PC-3 (cell line): ENCODE data around the gene MDM1. TPM values are rescaled to one million over a fixed set of nuclear protein-coding genes. Genes with fewer than 3 reads are reported as not detected.

Source experiments
- ATAC-seq: fragments of 200-7000 bp; cut with Tn5 transposase; 2 replicates; pipeline ENCODE4 v1.9.1; 2020; ENCODE audit warnings: mild to moderate bottlenecking, moderate library complexity
- BruUV-seq: library from RNA; stranded (reverse); fragments of 400-500 nt; replicated peaks from 2 replicates; lab custom pipeline; 2021; lab: Mats Ljungman, UMichigan
- CTCF ChIA-PET: fragments of 300-600 bp; sonication (Branson Sonifier 250); formaldehyde crosslinking; loops from one replicate; lab custom pipeline; 2022; ENCODE audit warnings: antibody characterized with exemption; lab: Charles Lee
- POLR2A ChIA-PET: fragments of 300-600 bp; sonication (Branson Sonifier 250); formaldehyde crosslinking; loops from one replicate; lab custom pipeline; 2022; ENCODE audit warnings: antibody characterized with exemption; ENCODE audit not compliant: unreplicated experiment; lab: Charles Lee
- DNase-seq: peaks from one replicate; pipeline ENCODE4 v3.0.0-alpha.2; 2015
- H2AFZ ChIP-seq: fragments of 300-600 bp; sonication (generic); 2 replicates; pipeline ENCODE4 v1.6.0; 2016; ENCODE audit warnings: antibody characterized with exemption, low read length
- H3F3A ChIP-seq: fragments of 300-600 bp; sonication (generic); one replicate; pipeline ENCODE4 v1.6.0; 2017; ENCODE audit warnings: antibody characterized with exemption, low read length, control low read depth, mild to moderate bottlenecking; ENCODE audit not compliant: unreplicated experiment
- H3K27ac ChIP-seq: fragments of 300-600 bp; sonication (generic); 2 replicates; pipeline ENCODE4 v1.5.1; 2016; ENCODE audit warnings: mild to moderate bottlenecking, low read length
- H3K27me3 ChIP-seq: fragments of 300-600 bp; sonication (generic); 2 replicates; pipeline ENCODE4 v1.6.1; 2016; ENCODE audit warnings: low read length, mixed read lengths
- H3K36me3 ChIP-seq: fragments of 300-600 bp; sonication (generic); 2 replicates; pipeline ENCODE4 v1.6.1; 2016; ENCODE audit warnings: low read depth, mixed run types, low read length, mixed read lengths
- H3K4me1 ChIP-seq: fragments of 300-600 bp; sonication (generic); 2 replicates; pipeline ENCODE4 v1.5.1; 2016; ENCODE audit warnings: low read length; ENCODE audit not compliant: insufficient read depth
- H3K4me2 ChIP-seq: fragments of 300-600 bp; sonication (generic); 2 replicates; pipeline ENCODE4 v1.6.0; 2016; ENCODE audit warnings: low read length
- H3K4me3 ChIP-seq: fragments of 300-600 bp; sonication (generic); 2 replicates; pipeline ENCODE4 v1.5.1; 2016; ENCODE audit warnings: mild to moderate bottlenecking, low read length, mixed read lengths
- H3K79me2 ChIP-seq: fragments of 300-600 bp; sonication (generic); 2 replicates; pipeline ENCODE4 v1.6.1; 2017; ENCODE audit warnings: low read length, mixed read lengths
- H3K9ac ChIP-seq: fragments of 300-600 bp; sonication (generic); 2 replicates; pipeline ENCODE4 v1.6.0; 2016; ENCODE audit warnings: mild to moderate bottlenecking, low read length
- H3K9me2 ChIP-seq: fragments of 300-600 bp; sonication (generic); replicated peaks from 2 replicates; pipeline ENCODE4 v1.6.1; 2016; ENCODE audit warnings: mixed run types, low read length, mixed read lengths
- H3K9me3 ChIP-seq: fragments of 300-600 bp; sonication (generic); 2 replicates; pipeline ENCODE4 v1.6.1; 2016; ENCODE audit warnings: low read length, mixed read lengths
- H4K20me1 ChIP-seq: fragments of 300-600 bp; sonication (generic); 2 replicates; pipeline ENCODE4 v1.6.1; 2016; ENCODE audit warnings: low read length, mixed read lengths
- CTCF ChIP-seq: fragments of 300-600 bp; sonication (generic); conservative IDR thresholded peaks from 2 replicates; pipeline ENCODE4 v1.5.1; 2017; ENCODE audit warnings: antibody characterized with exemption, low read depth, mild to moderate bottlenecking, low read length
- EZH2 ChIP-seq: fragments of 300-600 bp; sonication (generic); IDR thresholded peaks from one replicate; pipeline ENCODE4 v1.6.1; 2017; ENCODE audit warnings: antibody characterized with exemption, mild to moderate bottlenecking, low read length; ENCODE audit not compliant: unreplicated experiment
- EZH2phosphoT487 ChIP-seq: fragments of 300-600 bp; sonication (generic); IDR thresholded peaks from 2 replicates; pipeline ENCODE4 v1.6.1; 2018; ENCODE audit warnings: mild to moderate bottlenecking, antibody characterized with exemption, low read length, borderline replicate concordance
- intact Hi-C: fragments of 100-400 bp; cut with micrococcal nuclease; formaldehyde crosslinking; loops from 2 replicates; pipeline ENCODE4 v1.9.0; 2023
- total RNA-seq: library from RNA; depleted of rRNA; stranded (reverse); fragments of >200 nt; gene quantifications from 2 replicates; pipeline ENCODE4 v1.2.3, GENCODE V29; 2014

Gene MDM1
- total RNA-seq, 1 experiment from 2014 or later = 10.4 TPM

GRCh38 chr12:68350753-68351152 is 18.6 kb upstream of the MDM1 start:
- no peaks in the 10 kb centered on the region for H3K79me2 ChIP-seq
- peak overlapping the region; percentile 59; the same call in 1 of the 2 replicates for H3K4me2 ChIP-seq
- TF ChIP-seq CTCF = no peak
- no peak for TF ChIP-seq EZH2phosphoT487
- TF ChIP-seq EZH2 = no peak
- no peaks in the 10 kb centered on the region for H3K9me3 ChIP-seq
- H3K27me3 ChIP-seq = no peaks in the 10 kb centered on the region
- BruUV-seq = no TSS peak
- DNase-seq (peak; percentile 15), ATAC-seq (peak; percentile 47)
- H3K36me3 ChIP-seq = no peaks in the 10 kb centered on the region
- no peaks in the 10 kb centered on the region for H3K9me2 ChIP-seq
- ChIA-PET POLR2A (no interaction called here), CTCF (no interaction called here)
- H3K4me1 ChIP-seq = peaks cover 28% of the 10 kb centered on the region
- H3K9ac ChIP-seq = no peak overlapping the region
- H4K20me1 ChIP-seq = no peaks in the 10 kb centered on the region
- no peak overlapping the region for H3K4me3 ChIP-seq
- intact Hi-C loops = no loop called here
- H2AFZ ChIP-seq = no peak overlapping the region
- no peak overlapping the region for H3K27ac ChIP-seq
- no peaks in the 10 kb centered on the region for H3F3A ChIP-seq

GRCh38 chr12:68349921-68350606 is 17.9 kb upstream of the MDM1 start:
- Histone ChIP-seq H3K9me2 (no peaks in the 10 kb centered on the region), H3K36me3 (no peaks in the 10 kb centered on the region), H3K4me2 (peak overlapping the region; percentile 59), H3K9me3 (no peaks in the 10 kb centered on the region), H3K79me2 (no peaks in the 10 kb centered on the region), H3K9ac (no peak overlapping the region), H3F3A (no peaks in the 10 kb centered on the region), H4K20me1 (no peaks in the 10 kb centered on the region), H3K4me1 (peaks cover 28% of the 10 kb centered on the region), H3K27me3 (no peaks in the 10 kb centered on the region), H3K27ac (0 out of 2 replicates have a peak overlapping the region, but pooled peaks have one; percentile 3), H2AFZ (peak overlapping the region; percentile 51), H3K4me3 (no peak overlapping the region)
- TF ChIP-seq CTCF (no peak), EZH2phosphoT487 (no peak), EZH2 (no peak)
- ATAC-seq (peak; percentile 64), DNase-seq (peak; percentile 44)
- BruUV-seq = no TSS peak
- ChIA-PET CTCF (no interaction called here), POLR2A (interaction anchor here (0.7 kb wide), 1 partner anchor 26 kb away, joined by 5 read pairs; no protein-coding TSS in a partner anchor)
- intact Hi-C loops = no loop called here

GRCh38 chr12:68349220-68349621 is 17.1 kb upstream of the MDM1 start:
- TF ChIP-seq EZH2phosphoT487 = no peak
- no peak for TF ChIP-seq EZH2
- TF ChIP-seq CTCF = no peak
- Histone ChIP-seq H3K9ac (no peak overlapping the region), H3K9me2 (no peaks in the 10 kb centered on the region), H3K4me3 (no peak overlapping the region), H3K9me3 (no peaks in the 10 kb centered on the region), H3K36me3 (no peaks in the 10 kb centered on the region), H3K4me2 (no peak overlapping the region), H4K20me1 (no peaks in the 10 kb centered on the region), H2AFZ (no peak overlapping the region), H3K27me3 (no peaks in the 10 kb centered on the region), H3K4me1 (peaks cover 28% of the 10 kb centered on the region), H3K79me2 (no peaks in the 10 kb centered on the region), H3K27ac (no peak overlapping the region), H3F3A (no peaks in the 10 kb centered on the region)
- DNase-seq (no peak), ATAC-seq (no peak)
- BruUV-seq = no TSS peak
- intact Hi-C loops = no loop called here
- ChIA-PET POLR2A (no interaction called here), CTCF (no interaction called here)
